Inferior parietal cortex (tissue), 1 donor: Measurements from ENCODE around the gene MCF2L.

Source experiments
- DNase-seq: peaks from one replicate; pipeline ENCODE4 v3.0.0-alpha.2; 2016; ENCODE audit errors: extremely low spot score

The MCF2L gene

DNA sequence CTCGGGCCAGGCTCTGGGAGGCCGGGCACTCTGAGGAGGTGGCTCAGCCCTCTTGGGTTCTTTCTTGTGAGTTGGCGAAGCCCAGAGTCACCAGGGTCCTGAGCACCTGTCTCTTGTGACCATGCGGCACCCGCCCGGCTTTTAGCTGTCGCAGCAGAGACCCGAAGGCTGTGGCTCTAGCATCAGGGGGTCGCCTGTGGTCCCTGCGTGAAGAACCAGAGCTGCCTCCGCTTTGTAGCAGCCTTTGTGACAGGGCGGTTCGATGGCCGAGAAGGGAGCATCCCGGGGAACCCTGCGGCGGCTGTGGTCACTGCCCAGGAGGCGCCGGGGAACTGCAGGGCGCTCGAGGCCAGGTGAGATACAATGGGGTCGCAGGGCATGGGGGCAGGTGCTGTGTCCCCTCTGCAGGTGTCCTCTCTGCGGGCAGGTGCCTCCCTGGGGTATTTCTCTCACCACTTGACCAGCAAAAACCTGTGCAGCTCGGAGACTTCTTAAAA lies 10.4 kb downstream of the MCF2L start:
- DNase-seq = no peak

DNA sequence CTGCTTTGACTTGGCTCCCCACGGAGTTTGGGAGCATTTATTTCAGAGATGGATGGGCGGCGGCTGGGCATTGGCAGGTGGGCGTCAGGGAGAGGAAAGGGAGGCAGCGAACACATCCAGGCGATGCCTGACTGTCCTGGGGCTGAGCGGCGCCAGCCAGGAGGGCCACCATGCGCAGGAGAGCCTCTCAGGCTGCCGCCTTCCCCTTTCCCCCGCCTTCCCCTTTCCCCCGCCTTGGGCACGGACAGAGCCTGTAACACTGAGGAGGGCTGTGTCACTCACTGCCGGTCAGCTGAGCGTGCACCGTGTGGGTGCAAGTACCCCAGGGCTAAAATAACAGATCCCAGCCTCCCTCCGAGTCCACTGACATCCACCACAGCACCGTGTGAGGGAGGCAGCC lies 11.4 kb downstream of the MCF2L start:
- no peak for DNase-seq

DNA sequence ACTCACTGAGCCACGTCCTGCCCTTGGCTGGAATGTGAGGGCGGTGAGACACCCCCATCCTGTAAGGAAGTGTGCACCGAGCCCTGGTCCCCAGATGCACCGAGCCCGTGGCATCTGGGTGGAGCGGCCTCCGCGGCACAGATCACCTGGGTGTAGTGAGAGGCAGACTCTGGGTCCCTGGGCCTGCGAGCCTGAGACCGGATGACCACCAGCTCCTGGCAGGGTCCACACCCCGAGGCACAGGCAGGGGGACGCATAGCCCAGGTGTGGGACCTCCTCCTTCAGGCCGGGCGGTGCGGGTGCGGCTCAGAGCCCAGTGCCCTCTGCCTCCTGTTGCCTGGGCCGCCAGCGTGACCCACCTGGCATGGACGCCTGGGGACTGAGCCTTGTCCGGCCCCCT lies 12.4 kb downstream of the MCF2L start:
- DNase-seq = no peak

DNA sequence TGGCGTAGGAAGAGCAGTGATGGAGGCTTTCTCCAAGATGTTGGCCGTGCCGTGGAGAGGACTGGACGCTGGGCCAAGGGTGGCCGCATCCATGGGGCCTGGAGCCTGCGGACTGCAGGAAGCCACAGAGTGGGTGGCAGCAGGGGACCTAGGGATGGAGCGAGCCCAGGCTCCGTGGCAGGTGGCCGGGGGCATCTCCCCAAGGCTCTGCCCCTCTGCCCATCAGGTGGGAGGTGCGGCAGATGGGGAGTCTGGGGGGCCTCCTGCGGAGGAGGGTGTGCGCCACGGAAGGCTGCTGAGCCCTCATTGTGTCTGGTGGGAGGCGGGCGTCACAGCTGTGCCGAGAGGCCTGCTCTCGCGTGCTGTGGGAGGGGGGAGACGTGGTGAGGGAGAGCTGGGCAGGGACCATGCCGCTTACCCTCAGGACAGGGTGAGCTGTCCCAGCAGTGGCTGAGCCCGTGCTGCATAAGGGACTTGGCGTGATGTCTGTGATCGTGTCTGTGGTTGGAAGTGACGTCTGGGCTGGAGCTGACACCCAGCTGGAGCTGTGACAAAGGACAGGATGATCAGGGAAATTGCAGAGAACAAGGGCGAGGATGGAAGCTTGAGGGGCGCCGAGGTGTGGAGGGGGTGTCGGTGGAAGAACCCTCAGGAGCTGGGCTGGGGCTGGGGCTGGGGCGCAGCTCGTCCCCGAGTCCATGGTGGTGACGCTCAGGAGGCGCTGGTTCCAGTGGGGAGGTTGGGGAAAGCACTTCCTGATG lies 13.4 kb downstream of the MCF2L start:
- no peak for DNase-seq

DNA sequence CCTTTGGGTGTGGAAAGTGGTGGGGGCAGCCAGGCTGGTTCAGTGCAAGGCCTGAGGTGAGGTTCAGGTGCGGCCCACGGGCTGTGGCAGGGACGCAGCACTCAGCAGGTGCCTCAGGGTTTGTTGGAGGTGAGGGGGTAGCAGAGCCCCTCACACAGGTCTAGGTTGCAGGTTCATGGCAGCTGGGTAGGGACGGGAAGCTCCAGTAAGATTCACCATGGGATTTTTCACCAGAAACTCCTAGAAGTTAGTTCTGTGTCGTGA lies 14.0 kb downstream of the MCF2L start:
- DNase-seq = no peak

DNA sequence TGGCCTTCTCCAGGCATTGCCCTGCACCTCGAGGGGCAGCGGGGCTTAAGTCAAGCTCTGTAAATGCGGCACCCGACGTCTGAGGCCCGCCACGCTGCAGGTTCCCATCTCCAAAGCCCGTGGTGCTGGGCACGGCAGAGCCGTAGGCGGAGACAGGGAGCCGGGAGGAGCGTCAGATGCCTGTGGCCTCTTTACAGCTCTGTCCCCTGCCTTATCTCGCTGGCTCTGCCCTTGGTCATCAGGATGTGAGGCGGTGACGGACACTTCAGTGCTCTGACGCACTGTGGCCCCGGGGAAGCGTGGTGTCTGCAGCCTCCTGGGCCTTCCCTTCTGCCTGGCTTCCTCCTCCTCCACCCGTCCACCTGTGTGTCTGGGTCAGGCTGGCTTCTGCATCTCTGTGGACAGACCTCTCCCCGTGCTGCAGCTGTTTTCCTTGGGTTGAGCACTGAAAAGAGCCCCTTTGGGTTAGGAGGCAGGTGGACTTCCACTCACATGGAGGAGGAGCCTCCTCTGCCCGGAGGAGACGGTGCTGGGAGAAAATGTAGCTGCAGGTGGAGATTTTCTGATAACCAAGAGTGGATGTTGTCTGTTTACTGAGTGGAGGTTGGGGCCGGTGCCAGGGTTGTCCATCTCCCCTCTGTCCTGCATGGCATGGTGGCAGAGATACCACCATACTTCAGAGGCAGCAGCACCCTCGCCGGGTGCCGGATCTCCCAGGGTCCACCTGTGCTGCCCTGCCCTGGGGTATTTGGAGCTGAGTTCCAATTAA lies 14.6 kb downstream of the MCF2L start:
- DNase-seq = no peak

DNA sequence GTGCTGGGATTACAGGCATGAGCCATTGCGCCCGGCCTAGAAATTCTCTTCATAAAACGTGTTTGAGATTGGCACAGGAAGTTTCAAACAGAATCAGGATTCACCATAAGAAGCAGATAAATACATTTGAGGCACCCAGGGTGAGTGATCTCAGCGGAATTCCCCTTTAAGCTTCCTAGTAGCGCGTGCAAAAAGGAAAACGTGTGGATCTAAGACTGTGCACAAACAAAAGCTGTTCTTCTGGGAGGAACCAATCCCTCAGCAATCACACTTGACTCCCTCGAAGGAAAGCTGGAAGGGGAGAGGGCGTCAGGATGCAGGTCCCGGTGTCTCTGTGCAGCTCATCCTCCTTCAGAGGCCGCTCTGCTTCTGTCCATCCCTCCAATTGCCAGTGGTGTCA lies 15.5 kb downstream of the MCF2L start:
- DNase-seq = no peak

DNA sequence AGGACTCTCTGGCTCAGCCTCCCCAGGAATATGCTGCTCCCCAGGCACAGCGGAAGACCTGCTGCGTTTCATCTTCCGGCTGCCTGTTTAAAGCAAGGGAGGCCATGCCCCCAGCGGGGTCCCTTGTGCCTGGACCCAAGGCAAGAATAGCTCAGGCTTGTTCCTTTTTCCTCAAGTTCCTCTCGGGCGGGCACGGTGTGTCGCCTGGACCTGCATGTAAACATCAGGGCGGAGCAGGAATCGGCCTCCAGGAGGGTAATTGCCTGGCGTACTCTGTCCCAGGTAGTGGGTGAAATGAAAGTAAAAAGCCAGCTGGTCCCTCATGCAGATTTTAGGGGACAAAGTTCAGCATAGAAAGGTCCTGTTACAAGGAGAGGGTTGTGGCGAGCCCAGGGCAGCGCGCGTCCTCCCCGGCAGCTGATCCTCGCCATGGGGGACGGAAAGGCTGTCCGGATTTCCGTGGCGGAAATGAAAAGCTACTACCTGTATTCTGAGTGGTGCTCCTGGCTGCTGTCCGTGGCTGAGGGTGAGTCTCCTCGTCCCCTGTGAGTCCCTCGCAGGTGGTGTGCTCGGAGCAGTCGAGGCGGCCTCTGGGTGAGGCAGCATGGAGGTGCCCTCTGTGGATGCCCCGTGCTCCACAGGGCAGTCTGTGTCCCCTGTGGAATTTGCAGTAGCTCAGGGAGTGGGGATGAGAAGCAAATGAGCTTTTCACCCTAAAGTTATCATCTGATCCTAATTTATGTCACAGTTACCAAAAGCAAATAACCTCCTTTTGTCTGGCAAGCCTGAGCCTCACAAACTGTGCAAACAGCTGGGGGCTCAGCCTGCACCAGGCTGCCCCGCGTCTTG lies 16.2 kb downstream of the MCF2L start:
- DNase-seq = no peak

DNA sequence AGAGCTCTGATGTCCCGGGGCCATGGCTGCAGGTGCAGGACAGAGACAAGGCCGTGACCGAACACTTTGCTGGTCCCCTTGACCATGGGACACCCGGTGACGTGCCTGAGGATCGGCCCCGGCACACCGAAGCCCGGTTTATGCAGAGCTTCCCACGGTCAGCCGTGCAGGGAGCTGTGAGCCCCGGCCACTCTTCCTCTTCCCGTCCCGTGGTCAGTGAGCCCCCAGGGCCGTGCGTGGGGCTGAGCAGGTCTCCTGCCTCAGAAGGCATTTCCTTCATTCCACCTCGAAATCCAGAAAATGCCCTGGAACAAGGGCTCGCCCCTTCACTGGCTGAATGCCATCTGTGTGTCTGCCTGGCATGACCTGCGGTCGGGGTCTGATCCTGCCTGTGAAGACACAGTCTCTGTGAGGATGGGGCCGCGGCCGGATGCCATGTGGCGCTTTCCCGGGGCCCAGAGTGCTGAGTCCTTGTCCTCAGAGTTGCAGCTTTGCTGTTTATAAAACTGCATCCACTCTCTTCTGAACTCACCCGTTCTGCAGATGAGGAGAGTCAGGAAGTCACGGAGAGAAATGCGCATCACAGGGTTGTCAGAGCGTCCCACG lies 16.9 kb downstream of the MCF2L start:
- no peak for DNase-seq

DNA sequence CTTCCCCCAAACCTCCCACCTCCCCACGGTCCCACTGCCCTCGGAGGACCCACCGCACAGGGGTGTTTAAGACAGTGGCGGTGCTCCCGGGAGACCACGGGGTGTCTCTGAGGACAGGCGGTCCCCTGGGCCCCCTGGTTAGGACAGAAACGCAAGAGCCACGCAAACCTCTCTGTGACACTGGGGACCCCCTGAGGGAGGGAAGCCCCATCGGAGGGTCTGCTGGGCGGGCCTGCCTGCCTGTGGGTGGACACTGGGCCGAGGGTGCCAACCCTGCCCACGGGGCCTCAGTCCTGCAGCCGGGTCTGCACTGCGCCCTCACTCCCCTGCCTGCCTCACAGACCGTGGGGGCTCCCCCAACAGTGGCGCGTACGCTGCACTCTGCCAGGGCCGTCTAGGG lies 17.5 kb downstream of the MCF2L start:
- DNase-seq = no peak

DNA sequence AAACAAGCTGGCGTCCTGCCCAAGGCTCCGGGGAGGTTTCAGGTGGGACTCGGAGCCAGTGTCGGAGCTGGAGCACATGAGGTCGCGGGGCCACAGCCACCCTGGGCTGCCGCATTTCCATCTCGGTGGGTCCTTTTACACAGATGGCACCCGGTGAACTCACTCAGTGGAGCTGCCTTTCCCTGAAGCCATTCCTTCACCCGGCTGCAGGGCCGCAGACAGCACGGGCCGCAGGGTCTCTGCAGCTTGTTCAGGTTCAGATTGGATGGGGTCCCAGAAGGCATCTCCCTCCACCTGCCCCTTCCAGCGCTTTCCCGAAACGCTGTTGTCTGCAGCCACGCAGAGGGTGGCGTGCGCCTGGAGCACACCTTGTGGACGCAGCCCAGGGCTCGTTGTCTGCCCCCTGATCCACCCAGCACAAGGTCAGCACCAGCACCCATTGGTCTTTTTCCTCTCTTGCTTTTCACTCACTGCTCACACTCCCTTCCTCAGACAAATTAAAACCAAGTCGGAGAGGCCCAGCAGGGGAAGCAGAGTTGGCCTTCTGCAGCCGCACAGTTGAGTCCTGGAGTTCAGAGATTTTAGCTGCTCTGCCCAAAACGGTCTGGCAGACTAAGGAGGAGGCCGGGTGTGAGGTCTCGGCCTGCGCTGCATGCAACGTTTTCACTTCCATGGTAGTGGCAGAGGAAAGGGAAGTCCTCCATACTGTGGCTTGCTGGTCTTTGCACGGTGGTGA lies 18.1 kb downstream of the MCF2L start:
- DNase-seq = no peak

DNA sequence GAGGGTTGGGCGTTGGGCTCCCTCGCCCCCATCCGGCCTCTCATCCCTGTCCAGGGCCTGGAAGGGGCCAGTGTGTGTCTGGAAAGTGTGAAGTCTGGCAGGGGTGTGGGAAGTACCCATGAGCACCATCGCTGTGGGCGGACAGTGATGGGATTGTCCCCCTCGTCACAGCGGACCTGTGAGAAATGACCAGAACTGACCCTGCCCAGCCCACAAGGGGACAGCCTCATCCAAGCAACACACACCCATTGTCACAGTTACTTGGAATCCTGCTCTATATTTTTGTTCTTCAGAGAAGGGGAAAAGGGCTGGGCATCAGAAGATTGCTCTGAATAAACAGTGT lies 18.6 kb downstream of the MCF2L start:
- DNase-seq = no peak

DNA sequence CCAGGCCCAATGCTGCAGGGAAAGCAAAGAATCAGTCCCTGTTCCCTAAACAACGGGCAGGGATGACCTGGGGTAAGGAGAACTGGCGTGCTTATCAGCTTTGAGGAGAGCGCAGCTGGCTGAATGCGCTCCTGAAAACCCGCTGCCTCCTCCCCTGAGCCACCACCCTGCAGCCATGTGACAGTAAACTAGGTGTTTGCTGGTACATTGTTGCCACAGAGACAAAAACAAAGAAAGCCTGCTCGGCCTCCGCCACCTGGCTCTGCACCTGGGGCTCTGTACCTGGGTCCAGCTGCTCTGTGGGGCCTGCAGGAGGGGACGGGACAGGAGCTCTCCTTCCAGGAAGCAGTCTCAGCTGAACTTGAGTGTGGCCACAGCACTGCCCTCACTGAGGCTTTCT lies 21.8 kb downstream of the MCF2L start:
- no peak for DNase-seq

DNA sequence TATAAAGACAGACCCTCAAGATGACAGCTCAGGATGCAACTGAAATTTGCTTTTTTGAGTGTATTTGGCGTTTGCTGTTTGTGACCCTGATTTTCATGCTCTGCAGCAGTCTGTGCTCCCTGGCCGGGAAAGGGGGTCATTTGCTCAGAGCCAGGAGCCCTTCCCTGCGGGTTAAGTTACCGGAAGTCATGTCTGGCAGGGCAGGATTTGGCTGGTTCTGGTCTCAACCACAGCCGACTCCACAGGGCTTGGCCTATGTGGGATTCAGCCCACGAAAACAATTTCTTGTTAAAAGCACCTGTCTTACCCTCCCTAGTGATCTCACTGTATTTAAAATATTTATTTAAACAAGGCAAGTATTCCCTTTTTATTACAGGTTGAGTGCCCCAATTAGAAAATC lies 22.6 kb downstream of the MCF2L start:
- DNase-seq = no peak

DNA sequence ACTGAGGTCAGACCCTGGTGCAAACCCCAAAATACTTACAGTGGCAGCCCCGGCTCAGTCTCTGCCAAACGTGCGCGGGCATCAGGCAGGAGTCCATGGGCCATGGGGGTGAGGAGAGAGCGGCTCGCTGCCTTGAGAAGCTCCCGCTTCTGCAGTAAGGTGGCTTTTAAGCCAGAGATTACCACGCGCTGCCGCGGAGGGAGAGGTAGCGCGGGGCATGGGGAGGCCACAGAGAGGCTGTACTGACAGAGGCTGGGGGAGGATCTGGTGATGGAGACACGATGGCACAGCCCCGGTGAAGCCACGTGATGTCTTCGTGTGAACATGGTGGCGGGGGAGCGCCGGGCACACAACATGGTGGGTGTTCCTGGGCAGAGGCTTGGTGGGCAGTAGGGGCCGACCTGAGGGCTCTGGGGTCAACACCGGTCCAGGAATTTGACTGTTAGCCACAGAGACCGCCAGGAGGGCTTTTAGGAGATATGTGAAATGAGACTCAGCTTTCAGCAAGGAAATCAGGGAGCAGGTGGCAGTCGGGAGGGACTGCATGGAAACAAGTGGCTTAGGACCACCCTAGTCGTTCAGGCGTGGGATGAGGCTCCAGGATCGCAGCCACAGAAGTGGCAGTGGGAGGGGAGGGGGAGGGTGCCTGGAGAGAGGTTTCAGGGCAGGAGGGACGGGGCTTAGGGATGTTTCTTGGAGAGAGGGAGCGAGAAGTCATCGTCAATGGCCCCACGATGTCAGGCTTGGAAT lies 24.1 kb downstream of the MCF2L start:
- DNase-seq = no peak

DNA sequence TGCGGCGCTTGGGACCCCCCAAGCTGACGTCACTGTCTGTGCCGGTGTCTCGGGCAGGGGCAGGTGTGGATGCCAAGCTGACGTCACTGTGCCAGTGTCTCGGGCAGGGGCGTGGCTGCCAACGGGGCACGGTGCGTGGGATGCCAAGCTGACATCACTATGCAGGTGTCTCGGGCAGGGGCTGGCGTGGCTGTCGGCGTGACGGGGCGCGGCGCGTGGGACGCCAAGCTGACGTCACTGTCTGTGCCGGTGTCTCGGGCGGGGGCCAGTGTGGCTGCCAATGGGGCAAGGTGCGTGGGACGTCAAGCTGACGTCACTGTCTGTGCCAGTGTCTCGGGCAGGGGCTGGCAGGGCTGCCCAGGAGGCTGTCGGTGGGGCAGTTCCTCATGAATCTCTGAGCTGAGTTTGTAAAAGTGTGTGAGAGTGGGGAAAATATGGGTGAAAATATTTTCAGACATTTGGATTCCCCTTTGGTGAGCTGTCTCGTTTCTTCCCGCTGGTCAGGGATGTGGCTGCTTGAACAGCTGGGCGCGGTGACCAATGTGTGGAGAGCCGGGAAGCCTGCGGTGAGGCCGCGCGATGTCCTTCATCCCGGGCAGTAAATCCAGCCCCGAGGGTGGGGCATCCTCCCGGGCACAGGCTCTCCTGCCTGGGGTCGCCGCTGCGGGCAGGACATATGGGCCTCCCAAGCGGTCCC lies 25.2 kb downstream of the MCF2L start:
- DNase-seq = no peak

DNA sequence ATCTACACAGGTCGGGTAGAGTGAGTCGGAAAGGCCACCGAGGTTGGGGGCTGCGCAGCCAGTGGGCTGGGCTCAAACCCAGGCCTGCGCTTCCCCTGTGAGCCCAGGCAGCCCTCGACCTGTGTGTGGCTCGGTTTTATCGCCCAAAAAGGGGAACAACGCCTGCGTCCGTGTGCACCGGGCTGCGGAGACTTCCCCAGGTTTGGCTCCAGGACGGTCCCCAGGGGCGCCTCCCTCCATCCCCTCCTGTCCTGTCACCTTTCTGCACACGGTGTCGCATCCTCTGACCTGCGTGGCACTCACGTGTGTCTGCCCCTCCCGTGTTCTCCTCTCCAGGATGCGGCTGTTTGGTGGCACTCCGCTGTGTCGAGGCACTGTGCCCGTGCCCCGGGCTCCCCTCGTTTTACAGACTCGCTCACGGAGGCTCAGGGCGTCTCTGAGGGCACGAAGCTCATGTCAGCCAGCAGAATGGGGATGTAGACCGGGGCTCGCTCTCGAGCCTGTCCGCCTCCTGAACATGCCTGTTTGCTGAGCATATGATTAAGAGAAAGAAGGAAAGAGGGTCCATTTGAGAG lies 25.9 kb downstream of the MCF2L start:
- DNase-seq = no peak

DNA sequence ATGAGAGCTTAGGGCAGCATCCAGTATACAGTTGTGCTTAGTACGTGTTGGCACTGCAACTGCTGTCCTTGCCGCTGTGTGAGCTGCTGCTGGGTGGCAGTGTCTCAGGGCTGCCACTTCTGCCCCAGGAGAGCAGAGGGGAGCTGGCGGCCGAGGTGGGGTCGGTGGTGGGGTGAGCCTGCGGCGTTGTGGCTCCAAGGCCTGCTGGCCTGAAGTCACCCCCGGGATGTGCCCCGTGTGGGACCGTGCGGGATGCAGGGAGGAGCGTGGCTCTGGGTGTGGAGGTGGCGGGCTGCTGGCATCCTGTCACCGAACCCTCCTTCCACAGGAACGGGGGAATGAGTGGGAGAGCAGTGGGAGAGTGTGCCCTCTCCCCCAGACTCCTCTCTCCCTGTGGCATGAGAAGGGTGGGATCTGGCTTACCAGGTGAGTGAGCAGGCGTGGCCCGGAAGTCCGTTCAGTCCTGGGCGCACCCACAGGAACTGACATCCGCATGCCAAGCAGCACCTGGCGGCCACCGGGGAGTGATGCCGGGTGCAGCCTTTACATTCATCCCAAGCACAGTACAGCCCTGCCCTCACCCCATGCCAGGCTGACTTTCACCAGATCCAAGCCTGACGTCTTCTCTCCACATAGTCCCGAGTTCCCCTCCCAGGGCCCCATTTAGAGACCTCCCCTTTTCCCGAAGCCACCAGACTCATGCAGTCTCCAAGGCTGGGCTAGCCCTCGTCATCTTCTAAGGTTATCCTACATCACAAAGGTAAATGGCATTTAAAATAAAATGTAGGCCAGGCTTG lies 26.6 kb downstream of the MCF2L start:
- no peak for DNase-seq

DNA sequence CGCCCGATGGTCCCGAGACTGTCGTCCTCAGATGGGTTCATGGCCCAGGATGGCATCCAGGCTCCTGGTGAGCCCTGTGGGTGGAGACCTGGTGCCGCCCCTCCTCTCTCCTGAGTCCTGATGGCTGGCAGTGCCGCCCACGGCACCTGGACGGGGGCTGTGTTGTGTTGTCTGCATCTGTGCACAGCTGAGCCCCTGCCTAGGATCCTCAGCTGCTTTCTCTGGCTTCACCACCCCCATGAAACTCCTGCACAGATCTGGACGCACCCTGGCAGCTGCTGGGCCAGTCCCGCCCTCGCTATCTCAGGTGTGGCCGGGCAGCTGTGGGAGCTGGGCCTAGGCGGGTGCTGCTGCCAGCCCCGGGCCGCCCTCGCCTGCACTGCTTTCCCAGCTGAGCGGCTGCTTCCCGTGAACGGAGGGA lies 27.7 kb downstream of the MCF2L start:
- no peak for DNase-seq
